Right atrium auricular region (tissue), 2 donors: ENCODE measurements around the gene SORL1. TPM values are rescaled to one million over a fixed set of nuclear protein-coding genes. Genes with fewer than 3 reads are reported as not detected.

Source experiments
- DNase-seq: peaks from one replicate; pipeline ENCODE4 v3.0.0-alpha.2; 2019; ENCODE audit warnings: low spot score
- H3K27ac ChIP-seq, 2 donors: fragments of 200-600 bp; sonication (generic); 1 replicate in 1 of 2; 2 replicates in 1 of 2; pipeline ENCODE4 v1.5.1; 2016 to 2019
- H3K27me3 ChIP-seq, 2 donors: fragments of 200-600 bp; sonication (generic); one replicate each; pipeline versions ENCODE4 v1.5.1 to v1.6.0; 2017 to 2019
- H3K36me3 ChIP-seq: fragments of 200-600 bp; sonication (generic); one replicate; pipeline ENCODE4 v1.5.1; 2016
- H3K4me1 ChIP-seq, 2 donors: fragments of 200-600 bp; sonication (generic); one replicate each; pipeline versions ENCODE4 v1.5.1 to v1.6.0; 2017 to 2019
- H3K4me3 ChIP-seq, 2 donors: fragments of 200-600 bp; sonication (generic); 1 replicate in 1 of 2; 2 replicates in 1 of 2; pipeline ENCODE4 v1.5.1; 2017 to 2019; ENCODE audit warnings: mild to moderate bottlenecking in 1 of 2, moderate library complexity in 1 of 2
- H3K9me3 ChIP-seq, 2 donors: fragments of 200-600 bp; sonication (generic); one replicate each; pipeline ENCODE4 v1.5.1; 2019
- total RNA-seq, 2 donors: library from RNA; depleted of rRNA; stranded (reverse); fragments of >200 nt; gene quantifications; one replicate each; pipeline ENCODE4 v1.1.0, GENCODE V29; 2016
- TF ChIP-seq, protein P1 (sequence below), 2 donors: fragments of 200-600 bp; sonication (generic); IDR thresholded peaks; one replicate each; pipeline ENCODE4 v1.5.1; 2019; ENCODE audit warnings: antibody characterized with exemption in 2 of 2

Gene SORL1
- total RNA-seq, 2 donors from 2014 or later, result 6.4 to 7.5 TPM

DNA sequence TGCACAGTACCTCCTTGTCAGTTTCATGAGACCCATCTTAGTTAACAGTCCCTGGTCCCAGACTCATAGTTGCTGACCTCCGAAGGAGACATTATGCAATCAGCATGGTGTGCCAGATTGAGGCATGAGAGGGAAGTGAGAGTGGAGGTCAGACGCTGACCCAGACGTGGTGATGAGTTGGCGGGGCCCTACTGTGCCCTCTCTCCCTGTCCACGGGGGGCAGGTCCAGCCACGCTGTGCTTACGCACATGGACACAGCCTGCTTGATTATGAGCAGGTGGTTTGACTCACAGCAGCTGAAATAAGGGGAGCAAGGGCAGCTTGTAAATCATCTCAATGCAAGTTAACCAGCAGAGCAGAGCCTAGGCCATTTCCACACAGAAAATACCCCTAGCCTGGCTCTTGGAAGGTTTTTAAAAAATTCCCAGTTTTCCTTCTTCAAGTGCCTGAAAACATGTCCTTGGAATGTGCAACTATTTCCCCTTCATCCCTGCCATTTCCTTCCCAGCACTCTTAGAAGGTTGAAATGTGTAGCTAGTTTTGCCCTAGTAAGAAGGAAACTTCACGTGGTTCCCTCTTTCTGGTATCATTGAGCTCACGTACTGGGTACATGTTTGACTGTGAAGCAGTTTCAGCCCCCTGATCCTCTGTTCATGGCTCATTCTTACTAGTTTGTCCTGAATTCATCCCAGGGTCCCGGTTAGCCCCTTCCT lies 123.3 kb downstream of the SORL1 start:
- peak; percentile 94 for DNase-seq
- no peaks in the 10 kb centered on the region for H3K27me3 ChIP-seq
- no peaks in the 10 kb centered on the region for H3K36me3 ChIP-seq
- H3K9me3 ChIP-seq, result no peaks in the 10 kb centered on the region
- TF ChIP-seq, protein P1, sequence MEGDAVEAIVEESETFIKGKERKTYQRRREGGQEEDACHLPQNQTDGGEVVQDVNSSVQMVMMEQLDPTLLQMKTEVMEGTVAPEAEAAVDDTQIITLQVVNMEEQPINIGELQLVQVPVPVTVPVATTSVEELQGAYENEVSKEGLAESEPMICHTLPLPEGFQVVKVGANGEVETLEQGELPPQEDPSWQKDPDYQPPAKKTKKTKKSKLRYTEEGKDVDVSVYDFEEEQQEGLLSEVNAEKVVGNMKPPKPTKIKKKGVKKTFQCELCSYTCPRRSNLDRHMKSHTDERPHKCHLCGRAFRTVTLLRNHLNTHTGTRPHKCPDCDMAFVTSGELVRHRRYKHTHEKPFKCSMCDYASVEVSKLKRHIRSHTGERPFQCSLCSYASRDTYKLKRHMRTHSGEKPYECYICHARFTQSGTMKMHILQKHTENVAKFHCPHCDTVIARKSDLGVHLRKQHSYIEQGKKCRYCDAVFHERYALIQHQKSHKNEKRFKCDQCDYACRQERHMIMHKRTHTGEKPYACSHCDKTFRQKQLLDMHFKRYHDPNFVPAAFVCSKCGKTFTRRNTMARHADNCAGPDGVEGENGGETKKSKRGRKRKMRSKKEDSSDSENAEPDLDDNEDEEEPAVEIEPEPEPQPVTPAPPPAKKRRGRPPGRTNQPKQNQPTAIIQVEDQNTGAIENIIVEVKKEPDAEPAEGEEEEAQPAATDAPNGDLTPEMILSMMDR (IDR thresholded peaks at IDR 0.05), result no peak
- H3K4me1 ChIP-seq, result peaks cover 0 to 33% of the 10 kb centered on the region in 2 donors
- H3K4me3 ChIP-seq, result no peak overlapping the region
- peak overlapping the region; percentile 51 to 55 for H3K27ac ChIP-seq

DNA sequence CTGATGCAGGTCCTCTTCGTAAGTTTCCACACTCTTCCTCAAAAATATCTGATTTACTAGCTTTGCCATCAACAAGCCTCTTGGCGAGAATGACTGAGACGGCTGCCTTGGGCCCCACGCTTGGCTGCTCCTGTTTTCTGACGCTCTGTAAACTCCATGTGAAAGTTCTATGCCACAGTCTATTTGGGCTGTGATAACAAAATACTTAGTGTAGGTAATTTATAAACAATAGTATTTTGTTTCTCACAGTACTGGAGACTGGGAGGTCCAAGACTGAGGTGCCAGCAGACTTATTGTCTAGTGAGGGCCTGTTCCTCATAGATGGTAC lies 123.8 kb downstream of the SORL1 start:
- TF ChIP-seq, protein P1 (IDR thresholded peaks at IDR 0.05), result no peak
- Histone ChIP-seq H3K4me1 (peaks cover 0 to 33% of the 10 kb centered on the region in 2 donors), H3K36me3 (no peaks in the 10 kb centered on the region), H3K27me3 (no peaks in the 10 kb centered on the region), H3K9me3 (no peaks in the 10 kb centered on the region), H3K4me3 (no peak overlapping the region), H3K27ac (peak overlapping the region; percentile 51 to 55)
- no peak for DNase-seq

DNA sequence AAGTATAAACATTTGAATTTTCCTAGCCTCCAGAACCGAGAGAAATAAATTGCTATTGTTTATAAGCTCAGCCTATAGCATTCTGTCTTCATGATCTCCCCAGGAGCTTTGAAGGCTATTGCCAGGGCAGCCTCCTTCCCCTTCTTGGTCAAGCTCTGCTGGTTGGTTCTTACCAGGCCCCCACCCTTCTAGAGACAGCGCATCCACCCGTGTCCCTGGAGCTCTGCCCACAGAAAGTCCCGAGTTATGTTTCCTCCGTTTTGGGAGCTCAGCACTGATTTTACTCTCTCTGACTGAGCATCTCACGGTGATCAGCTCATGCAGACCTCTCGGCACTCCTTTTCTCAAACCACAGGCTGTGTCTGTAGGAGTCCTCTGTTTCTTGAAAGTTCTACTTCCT lies 124.4 kb downstream of the SORL1 start:
- Histone ChIP-seq H3K9me3 (no peaks in the 10 kb centered on the region), H3K27me3 (no peaks in the 10 kb centered on the region), H3K27ac (peak overlapping the region in 1 of 2 donors; percentile 51), H3K4me3 (no peak overlapping the region), H3K4me1 (peaks cover 0 to 33% of the 10 kb centered on the region in 2 donors), H3K36me3 (no peaks in the 10 kb centered on the region)
- TF ChIP-seq, protein P1 (IDR thresholded peaks at IDR 0.05), result no peak
- DNase-seq, result no peak

DNA sequence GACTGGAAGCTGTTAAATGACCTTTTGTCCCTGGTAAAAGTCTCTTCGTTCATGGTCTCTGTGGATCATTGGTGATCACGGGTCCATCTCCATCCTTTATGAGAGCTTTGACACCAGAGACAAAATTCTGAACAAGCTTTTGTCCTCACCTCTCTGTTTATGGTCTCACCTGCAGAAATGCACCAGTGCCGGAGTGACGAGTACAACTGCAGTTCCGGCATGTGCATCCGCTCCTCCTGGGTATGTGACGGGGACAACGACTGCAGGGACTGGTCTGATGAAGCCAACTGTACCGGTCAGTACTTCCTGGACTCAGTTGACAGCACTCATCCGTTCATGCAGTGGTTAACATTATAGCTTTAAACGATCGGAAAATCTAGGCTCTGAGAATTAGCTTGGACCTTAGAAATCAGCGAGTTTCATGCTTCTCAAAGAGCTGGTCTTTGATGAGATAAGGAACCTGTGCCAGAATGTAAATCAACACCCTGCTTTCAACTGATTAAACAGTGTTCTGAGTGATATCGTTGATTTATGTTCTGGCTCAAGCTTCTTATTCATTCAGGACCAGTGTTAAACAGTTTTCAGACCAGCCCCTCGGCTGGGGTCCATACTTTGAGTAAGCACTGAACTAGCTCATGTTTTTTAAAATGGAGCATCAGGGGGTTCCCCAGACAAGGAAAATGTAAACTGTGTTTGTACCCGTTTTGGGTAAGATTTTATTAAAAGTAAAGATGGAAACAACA lies 125.2 kb downstream of the SORL1 start:
- Histone ChIP-seq H3K4me1 (peaks cover 0 to 33% of the 10 kb centered on the region in 2 donors), H3K9me3 (no peaks in the 10 kb centered on the region), H3K4me3 (no peak overlapping the region), H3K36me3 (no peaks in the 10 kb centered on the region), H3K27ac (no peak overlapping the region), H3K27me3 (no peaks in the 10 kb centered on the region)
- DNase-seq, result no peak
- TF ChIP-seq, protein P1 (IDR thresholded peaks at IDR 0.05), result no peak

DNA sequence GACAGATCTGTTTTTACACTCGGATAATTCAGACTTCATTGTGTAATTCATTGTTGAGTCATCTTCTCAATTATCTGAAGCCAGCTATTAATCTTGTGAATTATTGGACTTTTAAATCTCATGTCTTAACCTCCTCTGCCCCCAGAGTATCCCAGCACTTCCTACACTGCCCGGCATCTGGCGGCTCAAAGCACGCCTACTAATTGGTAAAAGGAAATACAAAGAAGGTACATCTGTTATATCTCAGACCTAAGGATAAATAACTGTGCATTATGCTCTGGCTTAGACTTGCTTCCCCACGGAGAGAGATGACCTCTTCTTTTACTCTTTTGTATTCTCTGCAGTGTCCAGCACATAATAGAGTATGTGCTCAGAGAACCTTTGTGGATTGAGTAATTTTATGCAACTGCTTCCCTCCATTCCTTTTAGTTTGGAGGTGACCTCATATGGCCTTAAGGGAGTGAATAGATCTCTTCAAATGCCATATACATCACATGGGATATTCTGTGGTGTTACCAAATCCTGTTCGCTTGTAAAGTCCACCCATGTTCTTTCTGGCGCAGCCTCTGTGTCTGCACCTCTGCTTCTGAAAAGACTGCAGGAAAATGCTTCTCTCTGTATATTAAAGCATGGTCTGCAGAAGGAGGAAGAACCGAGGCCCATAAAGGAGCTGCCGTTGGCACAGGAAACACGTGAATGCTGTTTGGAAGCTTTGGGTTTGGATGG lies 126.3 kb downstream of the SORL1 start:
- H3K4me3 ChIP-seq, result no peak overlapping the region
- DNase-seq, result no peak
- TF ChIP-seq, protein P1 (IDR thresholded peaks at IDR 0.05), result no peak
- no peaks in the 10 kb centered on the region for H3K36me3 ChIP-seq
- peaks cover 0 to 33% of the 10 kb centered on the region in 2 donors for H3K4me1 ChIP-seq
- H3K9me3 ChIP-seq, result no peaks in the 10 kb centered on the region
- no peaks in the 10 kb centered on the region for H3K27me3 ChIP-seq
- H3K27ac ChIP-seq, result no peak overlapping the region
